H1 (cell line): ENCODE data around the gene FMO5. TPM values are rescaled to one million over a fixed set of nuclear protein-coding genes. Genes with fewer than 3 reads are reported as not detected.

ENCODE experiments used
- CTCF ChIA-PET: fragments of 300-600 bp; sonication (Branson Sonifier 250); formaldehyde crosslinking; loops from one replicate; lab custom pipeline; 2021; ENCODE audit not compliant: partially characterized antibody; lab: Charles Lee
- POLR2A ChIA-PET: fragments of 300-600 bp; sonication (Branson Sonifier 250); formaldehyde crosslinking; loops from one replicate; lab custom pipeline; 2021; ENCODE audit warnings: inconsistent platforms; ENCODE audit not compliant: partially characterized antibody; lab: Charles Lee
- DNase-seq, 2 experiments: peaks; one replicate each; pipeline versions ENCODE4 v3.0.0 to v3.0.0-alpha.2; 2010 to 2022; ENCODE audit warnings: low spot score in 2 of 2, low read depth in 1 of 2, mixed read lengths in 1 of 2
- FAIRE-seq: peaks from 2 replicates; lab custom pipeline; 2011; peaks lifted over from hg19 to GRCh38; lab: Jason Lieb, UNC
- H2AFZ ChIP-seq: 2 replicates; pipeline ENCODE4 v1.8.1; 2012; ENCODE audit warnings: low read length, inconsistent platforms
- H2AK5ac ChIP-seq: 2 replicates; pipeline ENCODE4 v1.6.1; 2013; ENCODE audit warnings: low read depth, low read length
- H2BK120ac ChIP-seq: replicated peaks from 2 replicates; pipeline ENCODE3; 2013; ENCODE audit warnings: low read depth, low read length, inconsistent platforms
- H2BK12ac ChIP-seq: 2 replicates; pipeline ENCODE4 v1.6.1; 2013; ENCODE audit warnings: low read depth, low read length
- H2BK15ac ChIP-seq: 2 replicates; pipeline ENCODE4 v1.6.1; 2013; ENCODE audit warnings: low read length
- H2BK20ac ChIP-seq: 2 replicates; pipeline ENCODE4 v1.6.1; 2013; ENCODE audit warnings: low read length
- H2BK5ac ChIP-seq: 2 replicates; pipeline ENCODE4 v1.6.1; 2013; ENCODE audit warnings: low read depth, low read length
- H3K14ac ChIP-seq: 2 replicates; pipeline ENCODE4 v1.6.1; 2013; ENCODE audit warnings: inconsistent platforms; ENCODE audit not compliant: insufficient read length
- H3K18ac ChIP-seq: 2 replicates; pipeline ENCODE4 v1.6.1; 2013; ENCODE audit warnings: low read length; ENCODE audit errors: extremely low read depth
- H3K23ac ChIP-seq: 2 replicates; pipeline ENCODE4 v1.6.1; 2013; ENCODE audit warnings: inconsistent platforms; ENCODE audit not compliant: insufficient read length
- H3K23me2 ChIP-seq: 2 replicates; pipeline ENCODE4 v1.6.1; 2013; ENCODE audit warnings: low read depth, low read length
- H3K27ac ChIP-seq: 2 replicates; pipeline ENCODE4 v1.6.1; 2011; ENCODE audit warnings: low read depth, low read length, inconsistent platforms
- H3K27me3 ChIP-seq, 4 experiments: replicated peaks in 1 of 4; 1 replicate in 1 of 4; 2 replicates in 3 of 4; pipeline versions ENCODE4 v1.6.1 to v1.8.1; 2011 to 2013; ENCODE audit warnings: low read length in 3 of 4, mild to moderate bottlenecking in 3 of 4, inconsistent platforms in 2 of 4, mixed read lengths in 2 of 4, moderate library complexity in 1 of 4; ENCODE audit not compliant: control insufficient read depth in 3 of 4, insufficient read depth in 3 of 4; ENCODE audit errors: extremely low read depth in 1 of 4
- H3K36me3 ChIP-seq, 4 experiments: 2 replicates each; pipeline versions ENCODE4 v1.6.1 to v1.8.1; 2011 to 2013; ENCODE audit warnings: mild to moderate bottlenecking in 4 of 4, low read length in 3 of 4, moderate library complexity in 2 of 4, control low read depth in 1 of 4, inconsistent platforms in 1 of 4; ENCODE audit not compliant: insufficient read depth in 4 of 4, control insufficient read depth in 2 of 4
- H3K4ac ChIP-seq: replicated peaks from 2 replicates; pipeline ENCODE3; 2013; ENCODE audit warnings: low read length, low read depth, mixed read lengths, inconsistent platforms; ENCODE audit not compliant: insufficient read length
- H3K4me1 ChIP-seq, 4 experiments: replicated peaks in 1 of 4; 1 replicate in 1 of 4; 2 replicates in 3 of 4; pipeline versions ENCODE4 v1.6.1 to v1.8.1; 2011 to 2013; ENCODE audit warnings: low read length in 3 of 4, inconsistent platforms in 2 of 4, mixed read lengths in 1 of 4; ENCODE audit not compliant: insufficient read depth in 4 of 4, control insufficient read depth in 3 of 4
- H3K4me2 ChIP-seq, 2 experiments: 2 replicates each; pipeline versions ENCODE4 v1.6.1 to v1.8.1; 2011 to 2013; ENCODE audit warnings: low read depth in 2 of 2, low read length in 2 of 2, control low read depth in 1 of 2, inconsistent platforms in 1 of 2, mild to moderate bottlenecking in 1 of 2; ENCODE audit not compliant: insufficient read depth in 1 of 2
- H3K4me3 ChIP-seq, 4 experiments: fragments of 200-600, 300-600 bp in 1 of 4; sonication (generic), shearing (Covaris generic), sonication (Bioruptor Twin) in 1 of 4; 2 replicates each; pipeline versions ENCODE4 v1.5.1 to v1.8.1; 2011 to 2016; ENCODE audit warnings: low read length in 4 of 4, low read depth in 3 of 4, control low read depth in 2 of 4, inconsistent platforms in 2 of 4, mild to moderate bottlenecking in 2 of 4, mixed read lengths in 1 of 4, moderate library complexity in 1 of 4; ENCODE audit not compliant: insufficient read depth in 2 of 4; ENCODE audit errors: extremely low read depth in 1 of 4
- H3K56ac ChIP-seq: replicated peaks from 2 replicates; pipeline ENCODE3; 2013; ENCODE audit warnings: low read depth, mild to moderate bottlenecking, mixed read lengths, low read length, inconsistent platforms; ENCODE audit not compliant: insufficient read length
- H3K79me1 ChIP-seq: 2 replicates; pipeline ENCODE4 v1.6.1; 2013; ENCODE audit warnings: low read depth, low read length, control low read depth
- H3K79me2 ChIP-seq, 2 experiments: 2 replicates each; pipeline versions ENCODE4 v1.6.1 to v1.8.1; 2012 to 2013; ENCODE audit warnings: low read length in 2 of 2, mild to moderate bottlenecking in 2 of 2, inconsistent platforms in 1 of 2; ENCODE audit not compliant: insufficient read depth in 2 of 2, control insufficient read depth in 1 of 2
- H3K9ac ChIP-seq, 4 experiments: replicated peaks in 1 of 4; 1 replicate in 1 of 4; 2 replicates in 3 of 4; pipeline versions ENCODE4 v1.6.1 to v1.8.1; 2011 to 2013; ENCODE audit warnings: low read depth in 3 of 4, low read length in 3 of 4, control low read depth in 2 of 4, mild to moderate bottlenecking in 2 of 4, moderate library complexity in 2 of 4, inconsistent platforms in 1 of 4; ENCODE audit errors: extremely low read depth in 1 of 4
- H3K9me3 ChIP-seq, 2 experiments: 2 replicates each; pipeline versions ENCODE4 v1.6.1 to v1.8.1; 2012 to 2013; ENCODE audit warnings: mild to moderate bottlenecking in 2 of 2, moderate library complexity in 2 of 2, control low read depth in 1 of 2, inconsistent platforms in 1 of 2, low read depth in 1 of 2, low read length in 1 of 2, mixed read lengths in 1 of 2; ENCODE audit not compliant: insufficient read depth in 2 of 2
- H4K20me1 ChIP-seq, 2 experiments: replicated peaks in 1 of 2; 2 replicates each; pipeline versions ENCODE3 to v1.8.1; 2011 to 2013; ENCODE audit warnings: inconsistent platforms in 2 of 2, low read length in 2 of 2, mild to moderate bottlenecking in 1 of 2; ENCODE audit not compliant: insufficient read depth in 2 of 2, control insufficient read depth in 1 of 2
- H4K5ac ChIP-seq: 2 replicates; pipeline ENCODE4 v1.6.1; 2013; ENCODE audit warnings: low read length, low read depth, mixed read lengths, inconsistent platforms; ENCODE audit not compliant: insufficient read length
- H4K8ac ChIP-seq: 2 replicates; pipeline ENCODE4 v1.8.0; 2013; ENCODE audit warnings: mild to moderate bottlenecking, moderate library complexity, low read length, inconsistent platforms; ENCODE audit not compliant: insufficient read depth; ENCODE audit errors: extremely low read depth
- H4K91ac ChIP-seq: replicated peaks from 2 replicates; pipeline ENCODE3; 2013; ENCODE audit warnings: low read length, mixed read lengths, inconsistent platforms; ENCODE audit not compliant: insufficient read length
- SP1 ChIP-seq: IDR thresholded peaks from 2 replicates; pipeline ENCODE4 v1.6.1; 2011; ENCODE audit warnings: low read depth, low read length
- WGBS, 2 experiments: shearing (Covaris generic) in 1 of 2; methylation state at CpG; one replicate each; pipeline versions ENCODE4 v1.1.6 to v1.1.7; 2013 to 2015; ENCODE audit warnings: low lambda C conversion rate in 2 of 2, mixed read lengths in 2 of 2, inconsistent platforms in 1 of 2, low coverage in 1 of 2, missing lambda C conversion rate in 1 of 2; ENCODE audit not compliant: insufficient replicate concordance in 2 of 2, insufficient coverage in 1 of 2, insufficient read length in 1 of 2; ENCODE audit errors: extremely low coverage in 1 of 2, missing lambda C conversion rate in 1 of 2; 5-methylcytosine and 5-hydroxymethylcytosine counted together
- polyA plus RNA-seq, 7 experiments: library from polyadenylated mRNA; depleted of rRNA in 3 of 7; stranded (reverse) in 5 of 7; unstranded in 2 of 7; fragments of >200 nt in 5 of 7; fragments of 200-250 nt in 2 of 7; gene quantifications; 1 replicate in 5 of 7; 2 replicates in 1 of 7; 4 replicates in 1 of 7; pipeline versions ENCODE4 v1.2.1 to v1.2.3, GENCODE V29; 2011 to 2013; ENCODE audit warnings: missing spikeins in 2 of 7, mixed read lengths in 2 of 7
- total RNA-seq: library from RNA; stranded (reverse); fragmentation: NEBNext Ultra II Directional; extraction: Animal tissue kit (Norgen Biotek cat#: 25700); gene quantifications from 2 replicates; pipeline ENCODE4 v1.2.1, GENCODE V29; 2021

The FMO5 gene
- total and polyA plus RNA-seq, 2 of the 8 experiments (the other 6 are each of a cell fraction or from before 2014, with no cell fraction given), result 0.27 to 0.34 TPM

GRCh38 chr1:147209825-147210821 is 15.0 kb downstream of the FMO5 start:
- no peak overlapping the region for H3K4me3 ChIP-seq
- H3K23me2 ChIP-seq, result no peaks in the 10 kb centered on the region
- H4K5ac ChIP-seq, result no peak overlapping the region
- DNase-seq (no peak), FAIRE-seq (no peak)
- H3K56ac ChIP-seq, result no peak overlapping the region
- H3K4me1 ChIP-seq, result no peaks in the 10 kb centered on the region
- no peak overlapping the region for H3K23ac ChIP-seq
- no peak overlapping the region for H3K4ac ChIP-seq
- no peak for TF ChIP-seq SP1
- H3K79me2 ChIP-seq, result no peaks in the 10 kb centered on the region
- no peak overlapping the region for H2BK20ac ChIP-seq
- H3K27me3 ChIP-seq, result no peaks in the 10 kb centered on the region
- no peak overlapping the region for H2AFZ ChIP-seq
- 86% methylated on average over 3 of the region's 3 CpGs; no CpG with 5 or more reads in 1 of the 2 experiments for WGBS, 2 experiments
- H4K20me1 ChIP-seq, result no peaks in the 10 kb centered on the region
- H3K14ac ChIP-seq, result no peak overlapping the region
- H3K18ac ChIP-seq, result no peak overlapping the region
- ChIA-PET CTCF (no interaction called here), POLR2A (interaction anchor here (1.1 kb wide), 1 partner anchor 126 kb away, joined by 3 read pairs; no protein-coding TSS in a partner anchor)
- H4K8ac ChIP-seq, result no peak overlapping the region
- no peak overlapping the region for H2BK12ac ChIP-seq
- H3K9ac ChIP-seq, result no peak overlapping the region
- H2AK5ac ChIP-seq, result no peak overlapping the region
- no peaks in the 10 kb centered on the region for H3K9me3 ChIP-seq
- no peak overlapping the region for H3K27ac ChIP-seq
- no peaks in the 10 kb centered on the region for H3K36me3 ChIP-seq
- no peak overlapping the region for H3K4me2 ChIP-seq
- no peak overlapping the region for H2BK120ac ChIP-seq
- H3K79me1 ChIP-seq, result no peaks in the 10 kb centered on the region
- no peak overlapping the region for H2BK15ac ChIP-seq
- no peak overlapping the region for H2BK5ac ChIP-seq
- no peak overlapping the region for H4K91ac ChIP-seq
